Hepatocyte (in vitro differentiated cells): Measurements from ENCODE around the gene ROS1.

ENCODE experiments used
- EZH2 ChIP-seq: fragments of 200-600 bp; sonication (generic); IDR thresholded peaks from 2 replicates; pipeline ENCODE4 v1.6.1; 2016; ENCODE audit warnings: antibody characterized with exemption, mild to moderate bottlenecking, borderline replicate concordance
- TF ChIP-seq, protein P1 (sequence below): fragments of 200-600 bp; sonication (generic); IDR thresholded peaks from 2 replicates; pipeline ENCODE4 v1.5.1; 2016; ENCODE audit warnings: antibody characterized with exemption, mild to moderate bottlenecking; ENCODE audit not compliant: poor library complexity

DNA sequence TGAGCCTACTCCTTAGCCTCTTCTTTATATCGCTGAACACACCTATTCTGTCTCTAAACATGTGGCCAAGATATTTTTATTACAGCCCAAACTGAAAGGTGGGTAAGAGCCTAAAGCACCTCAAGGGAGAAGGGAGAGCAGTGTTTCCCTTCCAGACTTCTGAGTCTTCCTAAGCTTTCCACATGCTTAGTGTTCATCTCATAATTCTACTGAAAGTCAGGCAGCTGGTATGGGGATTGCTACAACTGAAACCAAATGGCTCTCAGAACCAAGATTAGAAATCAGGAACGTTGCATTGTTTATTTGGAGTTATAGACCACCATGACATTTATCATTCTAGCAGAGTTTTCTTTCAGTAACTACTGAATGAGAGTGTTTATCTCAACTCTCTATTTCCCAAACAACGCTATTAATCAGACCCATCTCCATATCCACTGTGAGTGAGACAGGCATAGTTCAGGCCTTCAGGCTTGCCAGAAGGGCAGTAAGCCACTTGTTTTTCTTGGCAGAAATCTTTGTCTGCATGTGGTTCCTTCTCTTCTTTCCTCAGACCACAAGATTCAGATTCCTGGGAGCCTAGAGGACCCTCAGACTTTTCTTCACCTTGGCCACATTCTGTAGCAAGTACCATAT, 137.5 kb downstream of the ROS1 start:
- TF ChIP-seq, protein P1, sequence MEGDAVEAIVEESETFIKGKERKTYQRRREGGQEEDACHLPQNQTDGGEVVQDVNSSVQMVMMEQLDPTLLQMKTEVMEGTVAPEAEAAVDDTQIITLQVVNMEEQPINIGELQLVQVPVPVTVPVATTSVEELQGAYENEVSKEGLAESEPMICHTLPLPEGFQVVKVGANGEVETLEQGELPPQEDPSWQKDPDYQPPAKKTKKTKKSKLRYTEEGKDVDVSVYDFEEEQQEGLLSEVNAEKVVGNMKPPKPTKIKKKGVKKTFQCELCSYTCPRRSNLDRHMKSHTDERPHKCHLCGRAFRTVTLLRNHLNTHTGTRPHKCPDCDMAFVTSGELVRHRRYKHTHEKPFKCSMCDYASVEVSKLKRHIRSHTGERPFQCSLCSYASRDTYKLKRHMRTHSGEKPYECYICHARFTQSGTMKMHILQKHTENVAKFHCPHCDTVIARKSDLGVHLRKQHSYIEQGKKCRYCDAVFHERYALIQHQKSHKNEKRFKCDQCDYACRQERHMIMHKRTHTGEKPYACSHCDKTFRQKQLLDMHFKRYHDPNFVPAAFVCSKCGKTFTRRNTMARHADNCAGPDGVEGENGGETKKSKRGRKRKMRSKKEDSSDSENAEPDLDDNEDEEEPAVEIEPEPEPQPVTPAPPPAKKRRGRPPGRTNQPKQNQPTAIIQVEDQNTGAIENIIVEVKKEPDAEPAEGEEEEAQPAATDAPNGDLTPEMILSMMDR: no peak
- no peak for TF ChIP-seq EZH2
